Activated naive CD4-positive, alpha-beta T cell treated with anti-CD3 and anti-CD28 coated beads, Interleukin-2, amount 50 U/mL, for 72 hours (primary cell): ENCODE results near the gene KCNK16. TPM values are rescaled to one million over a fixed set of nuclear protein-coding genes. Genes with fewer than 3 reads are reported as not detected.
"Not testable (repeated sequence)": the region's sequence is repeated elsewhere in the genome, so short reads cannot be mapped to it uniquely, and the experiment has no call there.

Experiments used
- ATAC-seq, 2 donors: fragments of 150-1000 bp; cut with Tn5 transposase; 2 replicates each; pipeline ENCODE4 v1.10.0; 2021; ENCODE audit warnings: mild to moderate bottlenecking in 2 of 2, moderate library complexity in 2 of 2
- DNase-seq, 2 donors: peaks; one replicate each; pipeline ENCODE4 v3.0.0; 2021 to 2022; ENCODE audit warnings: low spot score in 2 of 2
- H3K27ac Mint-ChIP-seq, 2 donors: one replicate each; pipeline ENCODE4 v1.8.0; 2022; ENCODE audit warnings: mild to moderate bottlenecking in 2 of 2, mixed read lengths in 2 of 2
- H3K36me3 Mint-ChIP-seq, 2 donors: one replicate each; pipeline ENCODE4 v1.8.0; 2022; ENCODE audit warnings: mixed read lengths in 2 of 2
- H3K9me3 Mint-ChIP-seq, 2 donors: one replicate each; pipeline ENCODE4 v1.8.0; 2022; ENCODE audit warnings: mixed read lengths in 2 of 2
- total RNA-seq, 2 donors: library from RNA; stranded (reverse); gene quantifications; one replicate each; pipeline ENCODE4 v1.2.3, GENCODE V29; 2022

The KCNK16 gene
- total RNA-seq, 2 donors from 2014 or later = not detected

DNA sequence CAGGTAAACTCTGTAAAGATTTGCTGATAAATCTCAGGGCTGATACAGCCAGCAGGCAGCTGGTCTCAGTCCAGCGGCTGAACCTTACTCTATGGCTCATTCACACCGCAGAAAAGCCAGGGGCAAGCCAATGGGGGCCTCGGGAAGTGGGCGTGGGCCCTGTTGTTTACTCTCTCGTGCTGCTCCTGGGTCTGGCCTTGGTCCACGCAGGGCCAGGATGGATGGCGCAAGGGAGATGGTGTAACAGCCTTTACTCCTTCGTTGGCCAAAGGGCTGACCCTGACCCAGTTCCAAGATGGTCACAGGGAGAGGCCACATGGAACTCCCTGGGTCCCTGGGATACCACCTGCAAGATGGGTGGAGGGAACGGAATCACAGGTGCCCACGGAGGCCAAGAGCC, 24.4 kb downstream of the KCNK16 start:
- DNase-seq (no peak), ATAC-seq (no peak)
- Mint-ChIP-seq H3K36me3 (no peaks in the 10 kb centered on the region), H3K27ac (no peak overlapping the region), H3K9me3 (no peaks in the 10 kb centered on the region)

DNA sequence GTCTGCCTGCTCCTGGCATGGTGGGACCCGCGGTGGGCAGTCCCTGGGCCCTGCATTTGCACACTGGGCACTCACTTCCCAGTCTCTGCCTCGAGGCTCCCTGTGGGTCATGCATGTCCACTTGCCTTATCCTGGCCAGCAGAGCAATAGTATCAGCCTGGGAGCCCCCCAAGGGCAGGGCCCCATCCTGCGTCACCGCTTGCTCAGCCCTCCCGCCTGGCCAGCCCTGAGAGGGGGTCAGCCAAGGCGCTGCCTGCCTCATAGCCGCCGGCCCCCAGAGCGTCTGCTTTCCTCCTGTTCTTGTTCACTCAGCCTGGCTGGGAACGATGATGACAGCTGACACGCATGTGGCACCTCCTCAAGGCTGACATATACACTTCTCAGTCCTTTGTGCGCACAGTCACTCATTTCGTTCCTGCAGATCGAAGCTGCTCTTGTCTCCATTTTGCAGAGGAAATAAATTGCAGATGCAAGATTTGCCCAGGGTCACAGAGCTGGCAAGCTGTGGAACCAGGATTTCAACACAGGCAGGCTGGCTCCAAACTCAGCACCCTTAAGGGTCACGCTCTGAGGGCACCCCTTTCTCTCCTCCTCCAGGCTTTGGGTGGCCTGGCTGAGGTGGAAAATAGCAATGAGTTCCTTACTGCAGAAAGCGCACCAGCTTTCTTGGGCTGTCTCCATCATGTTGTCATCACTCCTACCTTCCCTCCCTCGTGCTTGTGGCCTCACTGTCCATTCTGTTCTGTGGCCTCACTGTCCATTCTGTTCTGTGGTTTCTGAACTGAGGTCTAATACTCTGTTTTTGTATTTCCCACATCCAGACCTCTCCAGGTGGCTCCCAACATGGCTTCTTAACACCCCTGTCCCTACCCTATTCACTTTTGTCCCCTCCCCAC, 25.5 kb downstream of the KCNK16 start:
- no peaks in the 10 kb centered on the region for H3K9me3 Mint-ChIP-seq
- ATAC-seq (no peak), DNase-seq (no peak)
- H3K36me3 Mint-ChIP-seq = no peaks in the 10 kb centered on the region
- H3K27ac Mint-ChIP-seq = peak overlapping the region in 1 of 2 donors; percentile 2

DNA sequence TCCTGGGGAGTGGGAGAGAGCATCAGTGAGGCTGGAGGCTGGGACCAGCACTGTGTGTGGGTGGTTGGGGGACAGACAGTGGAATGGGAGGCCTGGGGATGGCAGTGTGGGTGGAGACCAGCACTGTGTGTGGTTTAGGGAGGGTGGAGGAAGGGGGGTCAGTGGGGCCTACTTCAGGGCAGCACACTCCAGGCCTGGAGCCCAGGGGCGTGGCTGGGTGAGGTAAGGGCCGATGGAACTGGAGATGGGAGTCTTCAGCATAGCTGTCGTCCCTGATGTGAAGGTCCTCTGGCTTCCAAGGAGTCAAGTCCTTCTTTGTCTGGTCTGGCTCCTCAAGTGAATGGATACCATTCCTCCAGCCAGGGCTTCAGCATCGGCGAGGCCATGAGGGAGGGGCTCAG, 26.9 kb downstream of the KCNK16 start:
- ATAC-seq (no peak), DNase-seq (no peak)
- H3K36me3 Mint-ChIP-seq = no peaks in the 10 kb centered on the region
- no peaks in the 10 kb centered on the region for H3K9me3 Mint-ChIP-seq
- H3K27ac Mint-ChIP-seq = peak overlapping the region in 1 of 2 donors; percentile 19

DNA sequence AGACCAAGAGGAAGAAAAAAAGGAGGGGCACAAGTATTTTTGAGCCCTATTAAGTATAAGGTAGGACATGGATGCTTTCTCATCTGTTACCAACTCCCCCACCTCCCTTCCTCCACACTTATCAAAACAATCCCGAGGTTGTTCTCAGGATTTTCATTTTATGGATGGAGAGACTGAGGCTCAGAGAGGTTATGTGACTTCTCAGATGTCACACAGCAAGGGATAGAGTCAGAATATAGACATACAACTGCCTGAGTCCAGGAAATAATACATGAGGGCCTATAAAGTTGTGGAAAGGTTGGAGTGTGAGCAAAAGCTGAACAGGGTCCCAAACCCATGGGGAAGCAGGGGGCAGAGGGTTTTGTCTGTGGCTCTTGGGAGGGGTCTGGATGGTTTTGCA, 27.6 kb downstream of the KCNK16 start:
- Mint-ChIP-seq H3K27ac (peak overlapping the region in 1 of 2 donors; percentile 27), H3K36me3 (no peaks in the 10 kb centered on the region), H3K9me3 (no peaks in the 10 kb centered on the region)

DNA sequence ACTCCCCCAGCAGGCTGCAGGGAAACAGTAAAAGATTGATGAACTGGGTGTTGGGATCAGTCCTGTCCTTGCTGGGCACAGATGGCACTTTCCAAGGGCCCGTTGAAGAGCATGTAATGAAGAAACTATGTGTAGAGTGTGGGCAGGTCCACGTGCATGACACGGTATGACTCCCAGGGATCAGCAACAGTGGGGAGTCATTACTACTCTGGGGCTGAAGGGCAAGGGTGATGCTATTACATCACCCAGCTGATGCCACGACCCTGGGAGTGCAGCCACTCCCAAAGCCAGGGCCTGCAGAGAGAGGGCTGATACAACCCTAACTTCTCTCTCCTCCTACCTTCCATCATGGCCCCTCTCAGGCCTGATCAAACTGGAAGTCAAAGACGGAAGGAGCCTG, 28.4 kb downstream of the KCNK16 start:
- no peak for ATAC-seq
- DNase-seq = no peak
- H3K36me3 Mint-ChIP-seq = no peaks in the 10 kb centered on the region
- H3K9me3 Mint-ChIP-seq = no peaks in the 10 kb centered on the region
- no peak overlapping the region for H3K27ac Mint-ChIP-seq

More for the DNA sequence above, 27.6 kb downstream of the KCNK16 start:
- ATAC-seq (no peak), DNase-seq (no peak)

DNA sequence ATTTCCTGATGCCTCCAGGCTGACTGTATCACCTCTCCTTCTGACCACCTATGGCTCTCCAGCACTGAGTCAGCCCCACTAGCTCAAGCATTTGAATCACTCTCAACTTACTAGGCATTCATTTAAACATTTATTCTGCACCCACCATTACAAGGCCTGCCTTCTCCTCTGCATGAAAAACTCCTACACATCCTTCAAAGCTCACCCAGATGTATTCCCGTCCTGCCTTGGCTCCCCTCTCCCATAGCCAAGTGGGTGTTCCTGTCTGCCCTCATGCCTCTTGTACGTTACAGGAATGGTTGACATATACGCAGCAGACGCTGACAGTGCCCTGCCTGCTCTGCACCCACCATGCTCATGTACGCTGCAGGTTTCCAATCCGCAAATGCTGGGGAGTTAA, 29.9 kb downstream of the KCNK16 start:
- ATAC-seq (no peak), DNase-seq (no peak)
- H3K36me3 Mint-ChIP-seq = no peaks in the 10 kb centered on the region
- H3K9me3 Mint-ChIP-seq = no peaks in the 10 kb centered on the region
- no peak overlapping the region for H3K27ac Mint-ChIP-seq

DNA sequence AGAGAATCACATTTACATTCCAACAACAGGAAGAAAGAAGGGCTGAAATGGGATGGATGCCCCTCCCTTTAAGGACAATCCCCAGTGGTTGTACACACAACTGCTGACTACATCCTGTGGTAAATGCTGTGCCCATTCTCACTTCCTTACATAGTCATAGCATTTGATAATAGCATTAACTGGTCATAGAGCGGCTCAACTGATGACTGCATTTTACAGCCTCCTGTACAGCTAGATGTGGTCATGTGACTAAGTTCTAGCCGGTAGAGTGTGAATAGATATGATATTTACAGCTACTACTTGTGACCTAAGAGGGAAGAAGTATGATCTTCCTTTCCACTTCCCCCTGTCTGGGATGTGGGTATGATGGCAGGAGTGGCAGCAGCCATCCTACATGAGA, 33.0 kb downstream of the KCNK16 start:
- Mint-ChIP-seq H3K9me3 (no peaks in the 10 kb centered on the region), H3K36me3 (no peaks in the 10 kb centered on the region), H3K27ac (no peak overlapping the region)
- DNase-seq (no peak), ATAC-seq (peak in 1 of 2 donors; percentile 66)

DNA sequence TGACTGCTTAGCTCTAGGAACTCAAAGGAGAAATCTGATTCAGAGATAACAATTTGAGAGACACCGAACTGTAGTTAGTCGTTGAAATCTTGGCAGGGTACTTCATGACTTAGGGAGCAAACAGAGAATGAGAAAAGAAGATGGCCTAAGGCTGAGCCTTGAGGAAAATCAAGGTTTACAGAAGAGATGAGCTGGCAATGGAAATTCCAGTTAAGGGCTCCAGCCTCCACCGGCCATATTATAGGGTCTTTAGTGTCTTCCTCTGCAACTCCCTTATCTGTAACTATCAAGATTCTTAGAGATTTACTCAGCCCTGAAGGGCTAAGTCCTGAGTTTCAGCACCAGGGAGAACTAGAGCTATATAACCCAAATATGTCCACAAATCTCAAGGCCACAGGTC, 34.9 kb downstream of the KCNK16 start:
- DNase-seq = no peak
- Mint-ChIP-seq H3K9me3 (no peaks in the 10 kb centered on the region), H3K36me3 (no peaks in the 10 kb centered on the region), H3K27ac (no peak overlapping the region)
- no peak for ATAC-seq

DNA sequence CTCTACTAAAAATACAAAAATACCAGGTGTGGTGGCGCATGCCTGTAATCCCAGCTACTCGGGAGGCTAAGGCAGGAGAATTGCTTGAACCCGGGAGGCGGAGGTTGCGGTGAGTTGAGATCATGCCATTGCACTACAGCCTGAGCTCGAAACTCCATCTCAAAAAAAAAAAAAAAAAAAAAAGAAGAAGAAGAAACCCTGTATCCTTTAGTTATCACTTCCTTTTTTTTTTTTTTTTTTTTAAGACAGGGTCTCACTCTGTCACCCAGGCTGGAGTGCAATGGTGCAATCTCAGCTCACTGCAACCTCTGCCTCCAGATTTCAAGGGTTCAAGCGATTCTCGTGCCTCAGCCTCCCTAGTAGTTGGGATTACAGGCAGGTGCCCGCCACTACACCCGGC, 35.9 kb downstream of the KCNK16 start:
- H3K27ac Mint-ChIP-seq, DNase-seq, H3K9me3 Mint-ChIP-seq, ATAC-seq, H3K36me3 Mint-ChIP-seq: not testable (repeated sequence)

DNA sequence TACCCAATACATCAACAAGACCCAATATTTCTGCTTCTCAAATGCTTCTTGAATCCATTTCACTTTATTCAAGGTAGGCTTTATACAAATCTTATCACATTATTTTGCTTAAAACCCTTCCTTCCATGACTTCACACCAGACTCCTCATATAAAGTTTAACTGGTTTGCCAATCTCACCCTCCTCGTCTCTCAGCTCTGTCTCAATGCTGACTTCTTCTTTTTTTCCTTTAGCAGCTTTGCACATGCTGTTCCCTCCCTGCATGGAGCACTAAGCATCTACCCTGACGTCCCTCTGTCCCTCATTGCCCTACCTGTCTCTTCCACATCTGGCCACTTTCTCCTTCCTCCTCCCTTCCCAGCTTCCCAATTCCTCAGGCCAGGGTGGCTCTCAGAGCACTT, 39.7 kb downstream of the KCNK16 start:
- no peak overlapping the region for H3K27ac Mint-ChIP-seq
- no peaks in the 10 kb centered on the region for H3K36me3 Mint-ChIP-seq
- ATAC-seq (no peak), DNase-seq (no peak)
- no peaks in the 10 kb centered on the region for H3K9me3 Mint-ChIP-seq

DNA sequence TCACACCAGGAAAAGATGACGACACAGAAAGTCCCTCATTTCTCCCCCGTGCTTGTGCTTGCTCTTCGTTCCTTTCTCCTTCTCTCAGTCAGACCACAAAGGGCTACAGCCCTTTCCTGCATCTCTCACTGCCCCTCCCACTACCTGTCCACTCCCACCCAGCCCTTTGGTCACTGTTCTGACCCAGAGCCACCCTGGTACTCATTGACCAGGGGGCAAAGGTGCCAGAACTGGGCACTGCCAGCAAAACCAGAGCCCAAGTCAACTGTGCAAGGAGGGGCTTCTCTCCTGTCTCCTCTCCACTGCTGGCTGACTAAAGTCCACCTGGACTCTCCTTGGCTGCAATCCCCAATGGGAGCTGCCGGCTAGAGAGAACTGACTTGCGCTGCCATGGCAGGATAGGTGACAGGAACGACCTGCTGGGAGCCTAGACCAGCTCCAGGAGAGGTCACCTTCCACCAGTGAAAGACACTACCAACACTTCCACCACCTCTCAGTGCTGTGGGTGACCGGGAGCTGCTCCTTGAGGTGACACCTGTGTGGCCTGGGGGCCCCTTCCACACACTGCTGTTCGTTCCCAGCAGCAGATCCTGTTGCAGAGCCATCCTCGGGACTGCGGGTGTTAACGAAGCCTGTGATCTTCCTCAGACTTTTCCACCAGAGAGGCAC, 41.1 kb downstream of the KCNK16 start:
- ATAC-seq = no peak
- Mint-ChIP-seq H3K36me3 (no peaks in the 10 kb centered on the region), H3K27ac (peak overlapping the region in 1 of 2 donors; percentile 79), H3K9me3 (no peaks in the 10 kb centered on the region)
- no peak for DNase-seq

DNA sequence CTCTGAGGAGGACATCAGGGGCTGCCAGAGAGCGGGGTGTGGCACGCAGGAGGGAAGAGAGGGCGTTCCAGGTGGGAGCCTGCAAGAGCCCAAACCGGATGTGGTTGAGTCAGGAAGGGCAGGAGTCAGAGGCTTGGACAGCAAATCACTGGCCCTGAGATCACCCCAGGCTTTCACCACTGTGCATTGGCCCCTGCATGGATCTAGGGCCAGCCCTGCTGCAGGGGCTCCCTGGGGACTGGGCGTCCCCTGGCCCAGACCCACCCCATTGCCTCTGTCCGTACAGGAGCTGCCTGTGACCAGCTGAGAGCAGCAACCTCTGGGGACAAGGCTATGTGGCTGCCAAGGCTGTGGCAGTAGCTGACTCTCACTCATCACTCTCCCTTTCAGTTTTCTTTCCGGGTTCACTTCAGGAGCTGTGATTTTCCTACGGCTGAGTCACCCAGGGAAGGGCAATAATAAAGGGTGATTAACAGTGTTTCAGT, 42.2 kb downstream of the KCNK16 start:
- DNase-seq = no peak
- peak in 1 of 2 donors; percentile 37 for ATAC-seq
- no peaks in the 10 kb centered on the region for H3K36me3 Mint-ChIP-seq
- H3K9me3 Mint-ChIP-seq = no peaks in the 10 kb centered on the region
- peak overlapping the region in 1 of 2 donors; percentile 52 for H3K27ac Mint-ChIP-seq

DNA sequence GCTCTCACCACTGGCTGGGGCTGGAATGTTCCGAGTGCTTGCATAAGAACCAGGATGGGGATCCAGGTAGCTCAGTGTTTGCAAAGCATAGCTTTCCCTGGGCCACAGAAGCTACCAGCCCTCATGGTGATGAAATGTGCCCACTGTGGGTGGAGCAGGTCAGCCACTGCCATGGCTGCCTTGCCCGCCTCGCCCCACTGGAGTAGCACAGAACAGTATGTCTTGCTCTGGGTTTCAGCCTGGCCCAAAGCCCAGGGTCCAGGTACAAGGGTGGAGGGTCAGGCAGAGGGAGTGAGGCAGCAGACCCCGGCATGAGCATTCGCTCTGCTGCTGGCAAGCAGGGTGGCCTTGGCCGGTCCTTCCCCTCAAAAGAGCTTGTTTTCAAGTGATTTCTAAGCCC, 43.0 kb downstream of the KCNK16 start:
- no peak for DNase-seq

DNA sequence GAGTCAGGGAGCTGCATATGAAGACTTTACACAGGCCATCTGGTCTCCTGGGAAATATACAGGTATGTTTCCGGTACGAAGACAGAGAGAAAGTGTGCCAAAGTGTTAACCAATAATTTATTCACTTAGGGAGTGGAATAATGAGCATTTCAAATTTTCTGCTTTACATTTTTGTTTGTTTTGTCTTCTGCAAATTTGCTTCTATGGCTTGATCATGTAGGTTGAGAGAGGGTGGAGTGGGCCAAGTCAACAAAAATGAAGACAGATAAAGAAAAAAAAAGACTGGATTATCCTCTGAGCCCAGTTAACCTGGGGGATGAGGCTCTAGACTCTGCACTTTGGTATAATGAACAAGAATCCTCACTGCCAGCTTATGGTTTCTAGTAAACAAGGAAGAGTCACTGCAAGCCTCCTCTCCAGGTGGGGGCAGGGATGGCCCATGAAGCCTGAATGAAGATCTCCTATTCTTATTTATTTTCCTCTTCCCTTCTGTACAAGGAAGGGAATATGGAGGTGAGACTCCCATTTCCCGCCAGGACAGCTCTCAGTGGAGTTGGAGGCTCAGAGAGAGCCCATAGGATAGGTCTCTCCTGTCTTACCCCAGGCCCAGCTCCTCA, 46.0 kb downstream of the KCNK16 start:
- ATAC-seq = no peak
- no peaks in the 10 kb centered on the region for H3K9me3 Mint-ChIP-seq
- H3K27ac Mint-ChIP-seq = no peak overlapping the region
- DNase-seq = no peak
- no peaks in the 10 kb centered on the region for H3K36me3 Mint-ChIP-seq

More for the DNA sequence above, 43.0 kb downstream of the KCNK16 start:
- Mint-ChIP-seq H3K27ac (no peak overlapping the region), H3K36me3 (no peaks in the 10 kb centered on the region), H3K9me3 (no peaks in the 10 kb centered on the region)
- ATAC-seq = no peak

DNA sequence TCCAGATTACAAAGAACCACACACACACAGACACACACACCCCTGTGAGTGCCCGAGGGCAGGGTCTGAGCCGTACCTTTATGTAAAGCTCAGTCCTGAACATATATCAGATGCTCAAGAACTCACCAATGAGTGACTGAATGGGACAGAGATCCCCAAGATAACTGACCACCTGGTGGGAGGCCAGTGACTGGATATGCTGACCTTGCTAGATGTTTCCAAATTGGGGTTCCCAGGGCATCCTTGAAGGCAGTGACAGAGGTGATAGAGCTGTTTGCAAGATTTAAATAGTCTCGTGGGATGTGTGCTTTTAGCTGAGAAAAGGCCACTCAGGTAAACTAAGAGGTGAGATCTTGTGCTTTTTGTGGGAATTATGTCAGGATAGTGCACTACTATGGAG, 47.6 kb downstream of the KCNK16 start:
- H3K9me3 Mint-ChIP-seq = no peaks in the 10 kb centered on the region
- H3K36me3 Mint-ChIP-seq = no peaks in the 10 kb centered on the region
- DNase-seq (no peak), ATAC-seq (no peak)
- H3K27ac Mint-ChIP-seq = no peak overlapping the region

DNA sequence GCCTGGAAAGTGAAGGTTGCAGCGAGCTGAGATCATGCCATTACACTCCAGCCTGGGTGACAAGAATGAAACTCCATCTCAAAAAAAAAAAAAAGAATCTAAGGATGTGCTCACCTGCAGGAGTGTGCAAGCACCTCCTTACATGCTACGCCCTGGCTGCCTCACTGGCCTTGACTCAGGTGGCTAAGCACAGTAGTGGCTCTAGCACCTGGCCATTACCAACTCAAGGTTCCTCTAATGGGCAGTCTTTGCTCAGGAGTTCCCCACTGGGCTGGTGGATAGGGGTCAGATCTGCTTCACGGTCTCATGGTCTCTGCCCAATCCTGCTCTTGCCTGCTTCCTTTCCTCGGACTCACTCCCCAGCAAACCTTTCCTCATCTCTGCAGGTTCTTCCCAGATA, 48.0 kb downstream of the KCNK16 start:
- ATAC-seq = no peak
- H3K27ac Mint-ChIP-seq = no peak overlapping the region
- DNase-seq = no peak
- H3K9me3 Mint-ChIP-seq = no peaks in the 10 kb centered on the region
- H3K36me3 Mint-ChIP-seq = no peaks in the 10 kb centered on the region

DNA sequence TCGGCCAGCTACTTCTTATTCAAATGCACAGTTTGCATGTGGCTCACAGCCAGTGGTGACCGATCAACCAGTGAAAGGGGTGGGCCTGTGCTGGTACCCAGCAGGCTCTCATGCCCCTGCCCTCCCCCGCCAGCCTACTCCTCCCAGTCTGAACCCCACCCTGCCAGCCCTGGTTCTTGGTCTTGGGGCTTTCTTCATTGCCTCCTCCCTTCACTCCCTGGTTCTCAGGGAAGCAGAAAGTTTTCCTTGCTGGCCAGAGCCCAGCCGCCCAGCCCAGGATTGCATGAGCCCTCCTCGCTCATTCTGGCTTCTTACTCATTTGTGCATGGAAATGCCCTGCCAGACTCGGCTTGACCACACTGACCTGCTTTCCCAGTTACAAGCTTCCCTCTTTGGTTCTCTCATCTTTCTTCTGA, 49.1 kb downstream of the KCNK16 start:
- H3K36me3 Mint-ChIP-seq = no peaks in the 10 kb centered on the region
- no peaks in the 10 kb centered on the region for H3K9me3 Mint-ChIP-seq
- DNase-seq (no peak), ATAC-seq (no peak)
- no peak overlapping the region for H3K27ac Mint-ChIP-seq
